Measurements from ENCODE around the gene NDFIP2. TPM values are rescaled to one million over a fixed set of nuclear protein-coding genes. Genes with fewer than 3 reads are reported as not detected.

Gene NDFIP2
- total and polyA plus RNA-seq, 2 donors (not counting 1 experiment from before 2014, with no cell fraction given): 0.12 to 1.0 TPM

GRCh38 chr13:79442706-79443105 lies 38.2 kb upstream of the NDFIP2 start:
- H3K4me2 ChIP-seq (replicated peaks; ENCODE audit: low read depth, low read length, poor library complexity, severe bottlenecking): no peak overlapping the region
- no peaks in the 10 kb centered on the region for H4K20me1 ChIP-seq (ENCODE audit: control insufficient read depth, insufficient read depth, low read length, poor library complexity, severe bottlenecking)
- no peaks in the 10 kb centered on the region for H3K79me2 ChIP-seq (ENCODE audit: control insufficient read depth, insufficient read depth, low read length)
- no CpG with 5 or more reads among the region's 3 CpGs for WGBS (ENCODE audit: insufficient coverage)
- no peak overlapping the region for H3K9ac ChIP-seq (ENCODE audit: low read length)
- H3K27me3 ChIP-seq (replicated peaks in 1 of 4; ENCODE audit: control extremely low read depth in 1 of 4, control insufficient read depth in 3 of 4, insufficient read depth in 4 of 4, low read length in 3 of 4): no peaks in the 10 kb centered on the region
- Mint-ChIP-seq H3K9me3 (ENCODE audit: insufficient read depth) (no peaks in the 10 kb centered on the region), H3K27me3 (peaks cover 8% of the 10 kb centered on the region), H3K4me3 (no peak overlapping the region), H3K4me1 (no peaks in the 10 kb centered on the region), H3K27ac (no peak overlapping the region)
- intact Hi-C loops (cut with micrococcal nuclease): no loop called here
- H3K9me3 ChIP-seq (ENCODE audit: control extremely low read depth in 1 of 3, control insufficient read depth in 2 of 3, insufficient read depth in 1 of 3, low read length in 2 of 3): no peaks in the 10 kb centered on the region
- no peak overlapping the region for H3K27ac ChIP-seq (ENCODE audit: low read length in 2 of 2)
- H2AFZ ChIP-seq (ENCODE audit: insufficient read depth, low read depth, low read length, poor library complexity, severe bottlenecking): no peak overlapping the region
- H3K36me3 ChIP-seq (replicated peaks in 1 of 2; ENCODE audit: control extremely low read depth in 1 of 2, control insufficient read depth in 1 of 2, extremely low read depth in 1 of 2, insufficient read depth in 2 of 2, low read length in 1 of 2): no peaks in the 10 kb centered on the region
- H3K4me3 ChIP-seq (ENCODE audit: control extremely low read depth in 1 of 5, extremely low read depth in 1 of 5, insufficient read depth in 1 of 5, low read depth in 2 of 5, low read length in 4 of 5): no peak overlapping the region
- ATAC-seq (ENCODE audit: low read depth) (no peak), DNase-seq (no peak)
- H3K4me1 ChIP-seq (ENCODE audit: control insufficient read depth in 2 of 2, insufficient read depth in 2 of 2, low read length in 2 of 2): no peaks in the 10 kb centered on the region
- TF ChIP-seq EZH2 (IDR thresholded peaks at IDR 0.05; ENCODE audit: borderline replicate concordance, insufficient read depth, low read depth, low read length, poor library complexity, severe bottlenecking) (no peak), CTCF (IDR thresholded peaks at IDR 0.05) (no peak)
- ChIA-PET POLR2A (no interaction called here), CTCF (interaction anchor here (1.0 to 2.6 kb wide), 2 partner anchors 10 to 18 kb away, joined by 3 to 10 read pairs; no protein-coding TSS in a partner anchor)

GRCh38 chr13:79445968-79446645 lies 34.8 kb upstream of the NDFIP2 start:
- H3K27ac ChIP-seq (ENCODE audit: low read length in 2 of 2): no peak overlapping the region
- no peaks in the 10 kb centered on the region for H4K20me1 ChIP-seq (ENCODE audit: control insufficient read depth, insufficient read depth, low read length, poor library complexity, severe bottlenecking)
- no peaks in the 10 kb centered on the region for H3K79me2 ChIP-seq (ENCODE audit: control insufficient read depth, insufficient read depth, low read length)
- Mint-ChIP-seq H3K27ac (no peak overlapping the region), H3K4me3 (no peak overlapping the region), H3K9me3 (ENCODE audit: insufficient read depth) (peaks cover 2% of the 10 kb centered on the region), H3K4me1 (peaks cover 10% of the 10 kb centered on the region), H3K27me3 (peaks cover 6% of the 10 kb centered on the region)
- ATAC-seq (ENCODE audit: low read depth) (no peak), DNase-seq (no peak)
- H3K9me3 ChIP-seq (ENCODE audit: control extremely low read depth in 1 of 3, control insufficient read depth in 2 of 3, insufficient read depth in 1 of 3, low read length in 2 of 3): peaks cover 0 to 9% (median 4%) of the 10 kb centered on the region in 3 donors
- CTCF ChIA-PET: interaction anchor here (1.4 kb wide), 1 partner anchor 15 kb away, joined by 3 read pairs; no protein-coding TSS in a partner anchor
- H3K9ac ChIP-seq (ENCODE audit: low read length): no peak overlapping the region
- TF ChIP-seq CTCF (IDR thresholded peaks at IDR 0.05): no peak
- no peak for TF ChIP-seq EZH2 (IDR thresholded peaks at IDR 0.05; ENCODE audit: borderline replicate concordance, insufficient read depth, low read depth, low read length, poor library complexity, severe bottlenecking)
- H3K27me3 ChIP-seq (replicated peaks in 1 of 4; ENCODE audit: control extremely low read depth in 1 of 4, control insufficient read depth in 3 of 4, insufficient read depth in 4 of 4, low read length in 3 of 4): no peaks in the 10 kb centered on the region
- H3K4me3 ChIP-seq (ENCODE audit: control extremely low read depth in 1 of 5, extremely low read depth in 1 of 5, insufficient read depth in 1 of 5, low read depth in 2 of 5, low read length in 4 of 5): no peak overlapping the region
- no peak overlapping the region for H2AFZ ChIP-seq (ENCODE audit: insufficient read depth, low read depth, low read length, poor library complexity, severe bottlenecking)
- intact Hi-C loops (cut with micrococcal nuclease): no loop called here
- no peak overlapping the region for H3K4me2 ChIP-seq (replicated peaks; ENCODE audit: low read depth, low read length, poor library complexity, severe bottlenecking)
- POLR2A ChIA-PET: no interaction called here
- H3K36me3 ChIP-seq (replicated peaks in 1 of 2; ENCODE audit: control extremely low read depth in 1 of 2, control insufficient read depth in 1 of 2, extremely low read depth in 1 of 2, insufficient read depth in 2 of 2, low read length in 1 of 2): no peaks in the 10 kb centered on the region
- 89% methylated on average over 7 of the region's 11 CpGs for WGBS (ENCODE audit: insufficient coverage)
- H3K4me1 ChIP-seq (ENCODE audit: control insufficient read depth in 2 of 2, insufficient read depth in 2 of 2, low read length in 2 of 2): peaks cover 4 to 6% of the 10 kb centered on the region in 2 donors
